HG03565 (cell line): ENCODE measurements around the gene NBEAL2.

Experiments
- ATAC-seq: cut with Tn5 transposase; IDR thresholded peaks from one replicate; pipeline ENCODE4 v1.9.1; 2021; ENCODE audit warnings: mild to moderate bottlenecking, moderate library complexity; ENCODE audit not compliant: unreplicated experiment

Gene NBEAL2, protein sequence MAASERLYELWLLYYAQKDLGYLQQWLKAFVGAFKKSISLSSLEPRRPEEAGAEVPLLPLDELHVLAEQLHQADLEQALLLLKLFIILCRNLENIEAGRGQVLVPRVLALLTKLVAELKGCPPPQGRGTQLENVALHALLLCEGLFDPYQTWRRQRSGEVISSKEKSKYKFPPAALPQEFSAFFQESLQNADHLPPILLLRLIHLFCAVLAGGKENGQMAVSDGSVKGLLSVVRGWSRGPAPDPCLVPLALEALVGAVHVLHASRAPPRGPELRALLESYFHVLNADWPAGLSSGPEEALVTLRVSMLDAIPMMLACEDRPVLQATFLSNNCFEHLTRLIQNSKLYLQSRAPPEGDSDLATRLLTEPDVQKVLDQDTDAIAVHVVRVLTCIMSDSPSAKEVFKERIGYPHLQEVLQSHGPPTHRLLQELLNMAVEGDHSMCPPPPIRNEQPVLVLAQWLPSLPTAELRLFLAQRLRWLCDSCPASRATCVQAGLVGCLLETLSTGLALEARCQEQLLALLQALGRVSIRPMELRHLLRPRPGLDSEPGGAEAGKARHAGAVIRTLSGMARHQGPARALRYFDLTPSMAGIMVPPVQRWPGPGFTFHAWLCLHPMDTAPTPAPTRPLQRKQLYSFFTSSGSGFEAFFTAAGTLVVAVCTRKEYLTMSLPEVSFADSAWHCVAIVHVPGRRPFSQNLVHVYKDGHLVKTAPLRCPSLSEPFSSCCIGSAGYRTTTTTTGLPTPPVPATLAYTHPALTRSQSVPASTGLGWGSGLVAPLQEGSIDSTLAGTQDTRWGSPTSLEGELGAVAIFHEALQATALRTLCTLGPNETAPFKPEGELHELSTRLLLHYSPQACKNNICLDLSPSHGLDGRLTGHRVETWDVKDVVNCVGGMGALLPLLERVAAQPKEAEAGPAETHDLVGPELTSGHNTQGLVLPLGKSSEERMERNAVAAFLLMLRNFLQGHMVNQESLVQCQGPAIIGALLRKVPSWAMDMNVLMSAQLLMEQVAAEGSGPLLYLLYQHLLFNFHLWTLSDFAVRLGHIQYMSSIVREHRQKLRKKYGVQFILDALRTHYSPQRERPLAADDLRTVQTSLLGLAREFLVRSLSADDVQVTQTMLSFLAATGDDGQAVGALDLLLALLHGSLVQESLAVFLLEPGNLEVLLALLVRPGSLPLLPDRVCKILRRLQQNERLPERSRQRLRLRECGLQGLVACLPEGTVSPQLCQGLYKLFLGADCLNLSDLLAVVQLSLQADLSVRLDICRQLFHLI (N-terminal part only)

DNA sequence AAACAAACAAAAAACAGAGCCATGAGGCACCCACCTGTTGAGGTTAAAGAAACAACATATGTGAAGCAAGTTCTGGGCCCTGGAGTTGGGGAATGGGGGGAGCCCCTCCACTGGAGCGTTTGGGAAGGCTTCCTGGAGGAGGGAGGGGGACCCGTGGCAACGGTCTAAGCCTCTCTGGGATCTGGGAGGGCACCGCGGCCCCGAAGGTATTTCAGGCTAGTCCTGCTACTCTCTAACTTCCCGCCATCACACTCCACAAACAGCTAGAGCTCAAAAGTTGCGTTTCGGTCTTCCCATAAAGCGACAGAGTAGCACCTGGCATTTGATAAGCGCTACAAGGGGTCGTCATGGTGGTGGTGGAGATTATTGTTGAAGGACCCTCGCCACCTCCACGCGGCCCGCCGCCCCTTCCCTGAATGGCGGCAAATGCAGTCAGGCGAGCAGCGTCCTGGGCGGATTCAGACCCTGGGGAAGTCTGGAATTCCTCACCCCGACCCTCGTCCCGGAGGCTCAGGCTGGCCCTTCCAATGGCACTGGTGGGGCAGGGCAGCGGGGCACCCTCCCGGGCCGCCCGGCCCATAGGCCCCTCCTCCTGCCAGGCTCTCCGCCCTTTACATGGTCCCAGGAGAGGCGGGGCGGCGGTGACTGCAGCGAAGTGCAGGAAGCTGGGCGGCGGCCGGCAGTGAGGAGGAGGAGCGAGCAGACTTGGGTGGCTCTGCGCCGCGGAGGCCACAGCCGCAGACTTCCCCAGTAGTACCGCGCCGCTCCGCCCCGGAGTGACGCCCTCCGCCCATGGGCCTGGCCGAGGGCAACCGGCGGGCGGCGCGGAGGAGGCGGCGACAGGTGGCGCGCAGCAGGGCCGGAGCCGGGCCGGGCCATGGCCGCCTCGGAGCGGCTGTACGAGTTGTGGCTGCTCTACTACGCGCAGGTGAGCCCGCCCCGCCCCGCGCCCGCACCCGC lies at the start of gene NBEAL2:
Gene NBEAL2, plus strand, starts transcription at position 682 of the 960 bp plus-strand sequence. Its CDS starts 196 bp downstream, at position 878.
- peak; percentile 47 for ATAC-seq

DNA sequence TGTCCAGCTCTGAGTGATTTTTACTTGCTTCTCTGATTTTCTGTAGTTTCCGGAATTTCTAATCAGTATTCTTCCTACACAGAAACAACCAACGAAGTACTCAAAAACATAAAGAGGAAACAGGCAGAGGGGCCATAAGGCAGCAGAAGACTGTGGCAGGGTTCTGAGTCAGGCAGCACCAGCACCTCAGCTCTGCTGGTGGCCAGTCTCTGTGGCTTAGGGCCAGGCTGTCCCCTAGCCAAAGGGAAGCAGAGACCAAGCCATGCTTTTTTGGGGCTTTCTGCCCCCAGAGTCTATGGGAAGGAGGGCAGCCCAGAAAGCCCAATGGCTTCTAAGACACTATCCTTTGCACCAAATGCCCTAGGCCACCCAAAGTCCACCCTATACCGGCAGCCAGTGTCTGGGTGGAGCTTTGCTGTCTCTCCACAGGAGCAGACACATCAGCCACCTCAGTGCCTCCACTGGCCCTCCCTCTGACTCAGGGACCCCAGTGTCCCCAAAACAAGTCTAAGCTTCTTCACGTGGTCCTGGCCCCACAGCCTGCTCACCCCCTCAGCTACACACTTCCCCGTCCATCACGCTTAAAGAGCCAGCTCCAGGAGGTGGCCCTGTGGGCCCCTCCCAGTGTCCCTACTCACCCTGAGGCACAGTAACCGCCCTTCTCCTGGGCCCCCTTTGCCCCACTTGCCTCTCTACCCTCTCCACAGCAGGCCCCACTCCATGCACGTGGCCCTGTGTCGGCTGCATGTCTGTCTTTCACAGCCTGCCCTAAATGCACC lies 49.1 kb upstream of the NBEAL2 start:
- no peak for ATAC-seq

DNA sequence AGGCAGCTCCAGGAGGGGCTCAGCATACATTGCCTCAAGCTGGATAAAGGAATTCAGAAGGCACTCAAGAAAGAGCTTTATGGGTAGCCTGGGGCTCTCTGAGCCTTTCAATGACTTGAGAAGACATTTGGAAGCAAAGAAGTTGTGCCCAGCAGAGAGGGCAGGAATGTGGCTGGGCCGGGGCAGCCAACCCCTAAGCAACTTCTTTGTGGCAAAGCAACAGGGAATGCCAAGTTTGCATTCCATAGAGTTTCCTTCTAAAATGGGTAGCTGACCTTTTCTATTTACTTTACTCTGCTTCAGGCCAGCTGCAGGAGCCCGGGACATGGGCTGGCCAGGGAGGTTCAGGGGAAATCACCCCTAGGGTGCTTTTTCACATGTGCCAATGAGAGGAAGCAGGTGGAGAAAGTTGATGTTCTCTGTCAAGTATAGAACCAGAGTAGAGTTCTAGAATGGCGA lies 48.5 kb upstream of the NBEAL2 start:
- ATAC-seq = no peak

DNA sequence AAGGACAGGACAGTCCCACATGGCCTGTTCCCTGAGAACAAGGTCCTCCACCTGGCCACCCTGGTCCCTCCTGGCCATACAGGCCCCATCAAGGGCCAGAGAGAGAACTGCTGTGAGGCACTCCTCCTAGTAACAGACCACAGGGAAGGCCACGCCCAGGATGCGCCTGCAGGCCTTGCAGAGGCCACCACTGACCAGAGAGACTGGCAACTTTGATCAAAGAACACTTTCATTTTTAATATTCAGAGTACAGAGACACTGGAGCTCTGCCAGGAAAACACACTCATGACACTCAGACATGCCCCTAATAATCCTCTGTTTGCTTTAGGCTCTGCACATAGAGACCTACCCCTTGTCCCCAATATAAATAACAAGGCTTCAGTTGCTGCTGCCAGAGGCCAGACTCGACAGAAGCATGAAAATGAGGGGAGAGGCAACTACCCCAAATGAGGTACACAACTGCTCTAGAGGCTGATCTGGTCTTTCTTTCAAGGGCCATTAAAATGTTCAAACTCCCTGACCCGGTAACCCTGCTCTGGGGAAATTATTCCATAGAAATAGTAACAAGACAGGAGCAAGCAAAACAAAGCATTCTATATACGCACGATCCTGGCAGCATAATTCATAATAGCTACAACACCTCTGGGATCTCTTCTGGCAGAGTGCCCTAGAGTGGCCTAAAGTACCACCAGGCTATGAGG lies 47.7 kb upstream of the NBEAL2 start:
- no peak for ATAC-seq

DNA sequence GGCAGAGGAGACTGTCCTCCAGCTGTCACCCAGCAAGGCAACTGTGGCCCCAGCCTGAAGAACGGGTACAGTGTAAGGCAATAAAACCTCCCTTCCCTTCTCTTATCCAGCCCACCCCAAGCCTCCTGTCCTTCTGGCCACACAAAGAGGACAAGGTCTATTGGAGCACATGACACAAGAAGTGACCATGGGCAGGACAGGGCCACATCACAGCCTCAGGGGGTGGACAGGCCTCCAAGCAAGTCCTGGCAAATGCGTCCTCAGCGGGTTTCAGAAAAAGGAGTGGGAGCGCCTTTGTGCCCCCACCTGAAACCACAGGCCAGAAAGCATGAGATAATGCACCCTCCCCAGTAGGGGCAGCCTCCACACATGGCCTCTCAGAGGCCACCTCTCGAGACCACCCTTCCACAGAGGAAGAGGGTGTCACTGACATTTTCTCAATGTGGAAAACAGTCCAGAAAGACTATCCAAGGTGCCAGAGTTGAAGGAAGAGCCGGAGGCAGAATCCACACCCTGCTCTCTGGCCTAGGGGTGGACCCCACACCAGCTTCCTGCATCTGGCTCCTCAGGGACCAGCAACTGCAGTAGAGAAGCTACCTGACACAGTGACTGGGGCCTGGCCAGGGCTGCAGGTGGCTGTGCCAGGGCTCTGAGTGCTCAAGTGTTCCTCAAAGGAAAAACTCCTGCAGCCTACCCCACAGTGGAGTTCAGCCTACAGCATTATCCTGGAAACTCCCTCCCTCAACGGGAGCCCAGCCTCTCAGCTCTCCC lies 46.8 kb upstream of the NBEAL2 start:
- no peak for ATAC-seq

DNA sequence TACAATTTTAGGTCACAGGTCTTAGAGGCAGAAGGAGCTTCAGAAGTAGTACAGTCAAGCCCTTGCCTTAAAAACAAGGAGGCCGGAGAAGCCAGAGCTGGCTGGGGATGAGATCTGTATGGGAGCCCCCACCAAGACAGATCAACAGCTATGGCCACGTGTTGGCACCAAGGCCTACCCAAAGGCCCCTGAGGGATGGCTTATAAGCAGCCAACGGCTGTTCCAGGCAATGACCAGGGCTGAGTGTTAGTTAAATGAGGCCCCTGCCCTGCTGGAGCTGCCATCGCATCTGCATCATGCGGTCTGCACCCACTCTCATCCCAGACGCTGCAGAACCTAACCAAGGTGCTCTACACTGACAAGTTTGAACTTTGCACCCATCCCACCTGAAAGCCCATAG lies 46.2 kb upstream of the NBEAL2 start:
- ATAC-seq = no peak

DNA sequence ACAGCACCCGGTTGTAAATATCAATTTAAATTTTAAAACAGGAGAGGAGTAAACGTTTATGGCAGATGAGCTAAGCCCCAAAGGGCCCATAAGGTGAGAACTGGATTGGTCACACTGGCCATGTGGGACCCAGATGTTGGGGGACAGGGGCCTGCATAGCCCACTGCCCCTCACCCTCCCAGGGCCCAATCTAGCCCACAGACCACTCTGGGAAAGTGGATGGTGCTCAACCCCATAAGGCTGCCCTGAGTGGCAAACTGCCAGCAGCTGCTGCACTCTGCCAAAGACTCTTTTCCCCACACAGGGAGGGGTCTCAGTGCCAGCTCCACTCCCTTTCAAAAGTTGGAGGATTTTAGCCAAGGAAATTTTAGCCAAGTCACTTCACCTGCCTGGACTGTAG lies 45.4 kb upstream of the NBEAL2 start:
- ATAC-seq = no peak

DNA sequence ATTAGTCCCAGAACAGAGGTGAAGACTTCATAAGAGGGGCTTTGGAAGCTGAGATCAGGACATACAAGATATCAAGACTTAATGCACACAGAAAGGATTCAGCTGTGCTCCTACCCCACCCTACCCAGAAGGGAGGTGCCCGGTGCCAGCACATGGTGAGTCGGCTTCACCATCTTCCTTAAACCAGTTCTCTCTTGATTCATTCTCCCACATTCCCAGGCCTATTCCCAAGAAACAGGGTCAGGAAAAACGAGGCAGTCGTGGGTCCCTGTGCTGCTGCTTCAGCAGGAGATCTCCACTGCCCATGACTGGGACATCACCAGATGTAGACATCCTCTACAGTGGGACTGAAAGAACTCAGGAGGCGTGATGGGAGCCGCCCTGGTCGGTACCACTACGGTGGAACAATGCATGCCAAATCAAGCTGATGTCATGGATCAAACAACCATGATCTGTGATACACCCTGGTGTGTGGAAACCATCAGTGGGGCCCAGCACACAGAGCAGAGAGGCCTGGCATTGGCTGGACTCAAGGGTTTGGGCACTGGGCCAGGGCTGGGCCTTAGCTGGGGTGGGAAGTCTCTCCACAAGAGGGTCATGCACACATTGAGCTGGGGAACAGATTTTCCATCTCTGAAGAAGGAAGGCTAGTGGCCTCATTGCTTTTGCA lies 44.8 kb upstream of the NBEAL2 start:
- no peak for ATAC-seq

DNA sequence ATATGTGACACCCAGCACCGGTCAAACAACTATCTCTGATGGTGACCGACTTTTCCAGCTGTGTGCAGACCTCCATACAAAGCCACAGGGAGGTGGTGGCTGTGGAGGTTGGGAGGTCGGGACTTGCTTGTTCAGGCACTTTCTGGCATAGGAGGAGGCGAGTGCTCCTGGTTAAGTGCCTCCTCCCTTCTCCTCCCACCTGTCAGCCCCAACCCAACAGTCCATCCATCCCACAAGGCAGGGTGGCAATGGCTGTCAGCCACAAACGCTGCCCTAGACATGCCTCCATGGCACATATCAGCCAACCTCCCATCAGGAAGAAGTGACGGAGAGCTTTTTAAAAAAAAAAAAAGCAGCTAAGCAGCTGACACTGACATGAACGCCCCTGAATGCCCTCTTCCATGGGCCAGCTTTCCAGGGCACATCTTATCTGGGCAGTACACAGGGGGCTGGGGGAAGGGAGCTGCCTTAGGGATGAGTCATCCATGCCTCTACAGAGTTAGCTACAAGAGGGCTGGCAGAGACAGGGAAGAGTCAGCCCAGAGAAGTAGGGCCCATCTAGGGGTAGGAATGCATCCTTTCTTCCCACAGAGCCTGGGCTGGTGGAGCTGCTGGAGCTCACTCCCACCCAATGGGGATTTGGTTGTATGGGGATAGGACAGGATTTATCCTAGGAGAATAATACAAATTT lies 44.2 kb upstream of the NBEAL2 start:
- no peak for ATAC-seq

DNA sequence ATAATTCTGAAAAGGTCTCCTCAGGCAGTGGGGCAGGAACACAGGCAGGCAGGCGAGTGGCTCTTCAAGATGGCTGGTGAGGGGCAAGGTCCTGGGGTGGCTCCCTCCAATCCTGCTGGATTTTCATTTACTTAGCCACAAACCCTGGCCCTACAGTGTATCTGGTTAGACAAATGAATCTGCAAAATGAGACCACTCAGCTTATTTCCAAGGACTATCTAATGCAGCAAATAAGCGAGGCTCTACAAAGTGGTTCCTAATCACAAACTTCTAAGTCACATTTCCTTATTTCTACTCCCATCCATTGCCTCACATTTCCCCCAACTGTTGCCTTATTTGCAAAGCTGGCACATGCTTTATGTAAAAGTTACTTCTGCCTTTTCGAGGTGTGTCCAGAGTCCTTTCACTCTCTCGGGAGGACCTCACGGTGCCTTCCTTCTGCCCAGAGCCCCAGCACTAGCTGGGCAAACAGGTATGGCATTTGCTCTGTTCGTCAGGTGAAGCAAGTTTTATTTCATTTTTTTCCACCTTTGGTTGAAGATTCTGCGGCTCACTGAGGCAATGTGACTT lies 43.4 kb upstream of the NBEAL2 start:
- no peak for ATAC-seq

DNA sequence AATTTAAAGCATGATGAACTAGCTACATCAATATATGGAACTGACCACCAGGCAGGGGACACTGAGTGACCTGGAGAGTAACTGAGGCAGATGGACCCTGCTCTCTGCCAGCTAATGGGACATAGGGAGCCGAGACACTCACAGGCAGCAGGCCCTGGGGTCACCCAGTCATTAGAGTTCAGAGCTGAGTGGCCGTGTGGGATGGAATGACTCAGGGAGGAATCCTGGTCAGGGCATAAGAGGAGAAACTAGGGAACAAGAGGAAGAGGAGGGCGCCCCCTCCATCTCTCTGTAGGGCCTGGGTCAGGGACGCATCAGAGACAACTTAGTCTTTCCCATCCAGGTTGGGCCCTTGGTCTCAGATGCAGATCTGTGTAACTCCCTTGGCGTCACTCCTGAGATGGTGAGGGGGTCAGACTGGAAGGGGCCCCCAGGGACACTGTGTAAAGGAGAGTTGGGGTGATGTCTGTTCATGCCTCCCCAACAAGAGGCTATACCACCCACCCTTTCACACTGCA lies 42.7 kb upstream of the NBEAL2 start:
- no peak for ATAC-seq

DNA sequence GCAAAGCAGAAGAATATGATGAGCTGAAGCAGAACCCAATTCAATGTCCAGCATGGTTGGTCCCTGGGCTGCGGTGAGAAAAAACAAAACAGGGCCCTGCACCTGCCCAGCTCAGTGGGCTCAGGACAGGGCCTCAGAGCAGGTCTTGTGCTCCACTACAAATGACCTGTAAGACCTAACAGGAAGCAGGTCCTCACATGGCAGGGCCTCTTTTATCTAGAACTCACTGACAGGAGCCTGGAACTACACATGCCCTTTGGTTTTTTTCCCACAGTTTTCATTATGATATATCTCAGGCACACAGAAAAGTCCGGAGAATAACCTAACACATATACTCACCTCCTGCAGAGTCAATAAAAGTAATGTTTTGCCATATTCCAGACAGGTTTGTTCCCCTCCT lies 41.3 kb upstream of the NBEAL2 start:
- no peak for ATAC-seq

DNA sequence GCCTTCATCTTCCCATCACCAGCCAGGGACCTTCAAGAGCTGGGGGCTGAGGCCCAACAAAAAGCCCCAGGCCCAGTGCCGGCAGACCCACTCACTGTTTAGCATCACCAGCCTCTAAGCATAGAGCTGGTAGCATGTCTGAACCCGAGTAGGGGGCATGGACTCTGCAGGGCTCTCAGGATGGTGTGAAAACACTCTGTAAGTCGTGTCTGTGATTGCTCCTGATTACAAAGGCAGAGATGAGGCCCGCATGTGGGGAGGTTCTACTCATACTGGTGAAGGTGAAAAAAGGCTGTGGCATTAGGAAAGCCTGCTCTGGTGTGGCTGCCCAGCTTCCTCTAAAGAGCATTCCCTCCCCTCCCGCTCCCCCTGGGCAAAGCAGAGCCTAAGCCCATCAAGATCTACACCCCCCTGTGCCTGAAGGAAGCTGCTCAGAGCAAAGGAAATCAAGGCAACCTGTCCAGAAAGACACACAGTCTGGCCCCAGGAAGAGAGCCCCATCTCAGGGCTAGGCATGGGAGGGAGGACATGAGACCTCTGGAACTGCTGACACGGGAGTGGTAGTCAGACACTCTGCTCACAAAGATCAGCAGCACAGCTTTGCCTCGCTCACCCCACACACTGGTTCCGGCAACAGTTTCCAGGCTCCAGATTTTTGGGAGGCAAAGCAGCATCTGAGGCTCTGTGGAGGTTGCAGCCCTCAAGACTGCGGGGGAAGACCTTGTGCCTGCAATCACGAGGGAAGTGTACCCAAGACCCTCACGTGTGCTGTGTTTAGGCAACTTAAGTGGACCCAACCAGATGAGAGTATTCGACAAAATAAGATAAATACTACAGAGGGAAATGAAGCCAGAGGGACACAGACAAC lies 39.7 kb upstream of the NBEAL2 start:
- no peak for ATAC-seq

DNA sequence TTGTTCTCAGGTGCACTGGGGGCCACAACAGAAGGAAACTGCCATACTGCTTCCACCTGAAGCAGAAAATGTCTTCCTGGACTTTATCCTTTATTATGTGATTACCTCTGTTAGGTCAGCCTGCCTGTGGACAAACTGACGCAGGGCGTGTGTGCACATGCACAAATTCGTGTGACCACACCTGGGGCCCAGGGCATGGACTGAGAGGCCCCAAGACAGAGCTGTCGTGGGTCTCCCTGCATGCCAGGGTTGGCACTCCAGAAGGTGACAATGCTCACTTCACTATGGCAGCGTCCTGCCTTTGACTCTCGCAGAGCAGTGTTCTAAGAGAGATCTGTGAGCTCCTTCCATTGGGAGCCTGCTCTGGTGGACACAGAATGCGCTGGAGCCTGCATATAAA lies 37.4 kb upstream of the NBEAL2 start:
- ATAC-seq = no peak
